Measurements from ENCODE around the gene DNAJB14.
"Not testable (repeated sequence)": the region's sequence is repeated elsewhere in the genome, so short reads cannot be mapped to it uniquely, and the experiment has no call there.

The DNAJB14 gene

GRCh38 chr4:99946356-99947189 is at the start of gene DNAJB14:
TSS of gene DNAJB14 (minus strand) at chr4:99946618. CDS start at chr4:99946571, 47 bp downstream.
- DNase-seq (ENCODE audit: low read depth), result peak; percentile 85

GRCh38 chr4:99991741-99992140 is 45.3 kb upstream of the DNAJB14 start:
- DNase-seq (ENCODE audit: low read depth), result no peak

- no peak for DNase-seq (ENCODE audit: low read depth)
Measured at GRCh38 chr4:99987681-99988080, 41.3 kb upstream of the DNAJB14 start.

- DNase-seq (ENCODE audit: low read depth), result no peak
Measured at GRCh38 chr4:99986792-99987191, 40.4 kb upstream of the DNAJB14 start.

- no peak for DNase-seq (ENCODE audit: low read depth)
Measured at GRCh38 chr4:99983289-99983943, 37.0 kb upstream of the DNAJB14 start.

- no peak for DNase-seq (ENCODE audit: low read depth)
Measured at GRCh38 chr4:99979872-99980271, 33.5 kb upstream of the DNAJB14 start.

- no peak for DNase-seq (ENCODE audit: low read depth)
Measured at GRCh38 chr4:99971453-99972111, 25.2 kb upstream of the DNAJB14 start.

GRCh38 chr4:99968330-99968729 is 21.9 kb upstream of the DNAJB14 start:
- DNase-seq (ENCODE audit: low read depth), result no peak

GRCh38 chr4:99966692-99967091 is 20.3 kb upstream of the DNAJB14 start:
- no peak for DNase-seq (ENCODE audit: low read depth)

- no peak for DNase-seq (ENCODE audit: low read depth)
Measured at GRCh38 chr4:99965674-99966350, 19.4 kb upstream of the DNAJB14 start.

GRCh38 chr4:99965173-99965572 is 18.8 kb upstream of the DNAJB14 start:
- DNase-seq (ENCODE audit: low read depth), result no peak

- no peak for DNase-seq (ENCODE audit: low read depth)
Measured at GRCh38 chr4:99961711-99962110, 15.3 kb upstream of the DNAJB14 start.

- DNase-seq (ENCODE audit: low read depth), result no peak
Measured at GRCh38 chr4:99960648-99961047, 14.2 kb upstream of the DNAJB14 start.

- DNase-seq (ENCODE audit: low read depth), result not testable (repeated sequence)
Measured at GRCh38 chr4:99958207-99958606, 11.8 kb upstream of the DNAJB14 start.

GRCh38 chr4:99950913-99951254 is 4.5 kb upstream of the DNAJB14 start:
- DNase-seq (ENCODE audit: low read depth), result no peak

GRCh38 chr4:99949999-99950912 is 3.8 kb upstream of the DNAJB14 start, which contains the start of gene H2AZ1:
TSS of gene H2AZ1 (minus strand) at chr4:99950275. CDS start at chr4:99950170, 105 bp downstream.
- peak; percentile 94 for DNase-seq (ENCODE audit: low read depth)

GRCh38 chr4:99949034-99949998 is 2.9 kb upstream of the DNAJB14 start:
- peak; percentile 86 for DNase-seq (ENCODE audit: low read depth)

GRCh38 chr4:99947608-99948007 is 1.2 kb upstream of the DNAJB14 start:
- no peak for DNase-seq (ENCODE audit: low read depth)

- peak; percentile 3 for DNase-seq (ENCODE audit: low read depth)
Measured at GRCh38 chr4:99947190-99947578, 766 bp upstream of the DNAJB14 start.
